Measurements from ENCODE around the gene FAM171A1. TPM values are rescaled to one million over a fixed set of nuclear protein-coding genes. Genes with fewer than 3 reads are reported as not detected.

FAM171A1 gene
- total RNA-seq, 2 experiments from 2014 or later = 11.1 to 11.7 TPM

GRCh38 chr10:15230257-15230656 lies 140.8 kb downstream of the FAM171A1 start:
- H3K9me3 Mint-ChIP-seq = peaks cover 2% of the 10 kb centered on the region
- no peaks in the 10 kb centered on the region for H3K4me1 Mint-ChIP-seq
- CTCF ChIA-PET = interaction anchor here (0.6 kb wide), 1 partner anchor 42 kb away, joined by 3 read pairs; no protein-coding TSS in a partner anchor
- no peak for DNase-seq
- no peak overlapping the region for H3K4me3 Mint-ChIP-seq
- no peaks in the 10 kb centered on the region for H3K27me3 Mint-ChIP-seq
- H3K36me3 Mint-ChIP-seq (ENCODE audit: low read depth) = peaks cover 2% of the 10 kb centered on the region
- H3K27ac Mint-ChIP-seq = no peak overlapping the region
- POLR2A ChIA-PET = no interaction called here

DNA sequence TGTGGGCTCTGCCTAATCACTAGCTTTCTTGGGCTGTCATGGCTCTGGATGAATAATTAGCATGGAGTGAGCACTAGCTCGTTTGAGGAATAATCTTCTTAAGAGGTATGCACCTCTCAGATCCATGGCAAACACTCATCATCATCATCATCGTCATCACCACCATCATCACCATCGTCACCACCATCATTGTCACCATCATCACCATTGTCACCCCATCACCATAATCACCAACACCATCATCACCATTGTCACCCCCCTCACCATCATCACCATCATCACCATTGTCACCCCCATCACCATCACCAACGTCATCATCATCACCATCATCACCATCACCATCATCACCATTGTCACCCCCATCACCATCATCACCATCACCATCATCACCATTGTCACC lies 141.8 kb downstream of the FAM171A1 start:
- Mint-ChIP-seq H3K4me3 (no peak overlapping the region), H3K4me1 (no peaks in the 10 kb centered on the region), H3K36me3 (ENCODE audit: low read depth) (peaks cover 12% of the 10 kb centered on the region), H3K9me3 (peaks cover 9% of the 10 kb centered on the region), H3K27ac (no peak overlapping the region), H3K27me3 (no peaks in the 10 kb centered on the region)
- no peak for DNase-seq
- ChIA-PET POLR2A (no interaction called here), CTCF (interaction anchor here (1.1 kb wide), 1 partner anchor 8 kb away, joined by 3 read pairs; no protein-coding TSS in a partner anchor)

- H3K9me3 Mint-ChIP-seq = peaks cover 10% of the 10 kb centered on the region
- ChIA-PET POLR2A (no interaction called here), CTCF (interaction anchor here (1.1 kb wide), 1 partner anchor 9 kb away, joined by 3 read pairs; no protein-coding TSS in a partner anchor)
- H3K4me1 Mint-ChIP-seq = no peaks in the 10 kb centered on the region
- H3K27ac Mint-ChIP-seq = no peak overlapping the region
- H3K4me3 Mint-ChIP-seq = no peak overlapping the region
- DNase-seq = no peak
- peaks cover 17% of the 10 kb centered on the region for H3K36me3 Mint-ChIP-seq (ENCODE audit: low read depth)
- no peaks in the 10 kb centered on the region for H3K27me3 Mint-ChIP-seq
Observed at GRCh38 chr10:15228426-15228825, 142.7 kb downstream of the FAM171A1 start.

DNA sequence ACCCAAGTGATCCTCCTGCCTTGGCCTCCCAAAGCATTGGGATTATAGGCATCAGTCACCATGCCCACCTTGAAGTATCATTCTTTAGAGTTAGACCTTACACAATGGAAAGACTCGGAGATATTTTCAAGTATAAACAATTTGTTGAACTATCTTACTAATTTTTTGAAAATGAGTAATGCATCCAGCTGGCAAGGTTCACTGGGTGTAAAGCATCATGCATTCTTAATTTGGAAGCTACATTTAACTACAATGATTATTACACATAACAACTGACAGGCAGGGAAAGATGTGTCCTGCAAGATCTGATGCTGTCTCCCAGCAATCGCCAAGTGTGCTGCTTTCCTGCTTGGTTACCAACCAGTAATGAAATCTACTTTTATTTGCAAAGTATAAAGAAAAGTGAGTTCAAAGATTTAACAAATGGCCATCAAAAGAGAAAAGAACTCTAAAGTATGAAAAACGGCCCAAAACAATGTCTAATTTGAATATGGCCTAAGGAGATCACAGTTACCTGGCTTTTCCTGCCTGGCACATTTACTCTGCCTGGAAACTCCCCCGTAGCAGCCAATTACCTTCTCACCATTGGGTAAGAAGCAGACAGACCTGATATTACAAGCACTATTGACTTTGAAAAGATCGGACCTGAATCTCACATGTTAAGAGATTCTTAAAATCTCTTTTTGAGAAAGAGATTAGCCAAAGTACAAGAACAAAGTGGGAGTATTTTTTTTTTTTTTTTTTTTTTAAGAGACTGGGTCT lies 143.3 kb downstream of the FAM171A1 start:
- POLR2A ChIA-PET = no interaction called here
- Mint-ChIP-seq H3K36me3 (ENCODE audit: low read depth) (peaks cover 17% of the 10 kb centered on the region), H3K4me1 (no peaks in the 10 kb centered on the region), H3K27me3 (no peaks in the 10 kb centered on the region), H3K27ac (no peak overlapping the region), H3K4me3 (no peak overlapping the region), H3K9me3 (peaks cover 10% of the 10 kb centered on the region)
- CTCF ChIA-PET = no interaction called here
- DNase-seq = no peak

DNA sequence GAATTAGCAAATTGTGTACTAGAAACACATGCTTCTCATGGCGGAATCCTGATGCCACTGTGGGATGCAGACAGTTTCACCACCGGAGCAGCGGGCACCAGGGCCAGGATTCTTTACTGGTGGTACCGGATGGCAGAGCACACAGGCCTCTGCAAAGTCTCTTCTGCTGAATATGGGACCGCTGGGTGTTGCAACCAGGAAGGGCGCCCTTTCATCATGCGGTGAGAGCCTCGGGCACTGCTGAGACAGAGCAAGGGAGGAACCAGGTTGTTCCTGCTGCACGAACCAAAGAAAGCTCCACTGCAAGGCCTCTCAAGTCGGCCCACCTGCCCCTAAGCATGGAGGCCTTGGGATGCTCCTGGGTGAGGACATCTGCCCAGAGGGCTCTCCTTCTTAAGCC lies 145.6 kb downstream of the FAM171A1 start:
- peaks cover 17% of the 10 kb centered on the region for H3K36me3 Mint-ChIP-seq (ENCODE audit: low read depth)
- H3K9me3 Mint-ChIP-seq = peaks cover 10% of the 10 kb centered on the region
- ChIA-PET CTCF (interaction anchor here (0.6 kb wide), 1 partner anchor 1932 kb away, joined by 3 read pairs; no protein-coding TSS in a partner anchor), POLR2A (no interaction called here)
- no peak overlapping the region for H3K4me3 Mint-ChIP-seq
- H3K4me1 Mint-ChIP-seq = no peaks in the 10 kb centered on the region
- no peak overlapping the region for H3K27ac Mint-ChIP-seq
- no peak for DNase-seq
- no peaks in the 10 kb centered on the region for H3K27me3 Mint-ChIP-seq

DNA sequence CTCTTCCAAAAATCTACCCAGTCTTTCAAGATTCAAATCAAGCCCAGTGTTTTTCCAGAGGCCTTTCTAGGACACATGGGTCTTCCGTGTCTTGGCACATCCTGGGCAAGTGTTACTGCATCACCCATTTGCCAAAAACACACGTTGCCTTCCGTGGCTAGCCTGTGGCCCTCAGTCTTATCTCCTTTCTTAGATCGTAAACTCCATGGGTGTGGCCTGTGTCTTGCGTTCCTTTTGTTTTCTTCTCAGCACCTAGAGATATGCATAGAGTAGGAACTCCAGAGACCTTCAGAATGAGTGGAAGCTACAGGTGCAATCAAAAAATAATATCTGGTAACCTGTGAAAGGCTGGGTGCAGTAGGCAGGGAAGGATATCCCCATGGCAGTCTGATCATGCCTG lies 146.1 kb downstream of the FAM171A1 start:
- Mint-ChIP-seq H3K4me1 (no peaks in the 10 kb centered on the region), H3K36me3 (ENCODE audit: low read depth) (peaks cover 18% of the 10 kb centered on the region), H3K27me3 (no peaks in the 10 kb centered on the region), H3K27ac (no peak overlapping the region), H3K4me3 (no peak overlapping the region), H3K9me3 (peaks cover 10% of the 10 kb centered on the region)
- CTCF ChIA-PET = interaction anchor here (0.6 kb wide), 1 partner anchor 1932 kb away, joined by 3 read pairs; no protein-coding TSS in a partner anchor
- POLR2A ChIA-PET = no interaction called here
- DNase-seq = no peak

DNA sequence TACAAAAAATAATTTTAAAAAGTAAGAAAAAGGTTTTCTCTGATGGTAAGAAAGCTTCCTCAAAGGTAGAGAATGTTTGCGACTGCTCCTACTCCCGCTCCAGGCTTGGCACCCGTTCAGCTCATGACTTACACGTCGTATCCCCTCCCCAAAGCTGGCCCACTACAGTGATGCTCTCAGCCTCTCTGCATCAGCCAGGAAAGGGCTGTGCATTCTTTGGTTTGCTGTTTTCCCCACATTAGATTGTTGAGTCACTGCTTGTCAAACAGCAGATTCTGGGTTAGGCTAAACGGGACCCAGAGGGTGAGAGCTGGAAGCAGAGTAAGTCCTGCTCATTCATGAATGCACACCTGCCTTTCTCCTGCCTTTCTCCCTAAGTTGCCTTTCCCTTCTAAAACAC lies 147.9 kb downstream of the FAM171A1 start:
- Mint-ChIP-seq H3K27ac (no peak overlapping the region), H3K9me3 (peaks cover 8% of the 10 kb centered on the region), H3K4me3 (no peak overlapping the region), H3K36me3 (ENCODE audit: low read depth) (peaks cover 20% of the 10 kb centered on the region), H3K4me1 (no peaks in the 10 kb centered on the region), H3K27me3 (no peaks in the 10 kb centered on the region)
- DNase-seq = no peak
- POLR2A ChIA-PET = no interaction called here
- CTCF ChIA-PET = interaction anchor here (1.1 kb wide), 1 partner anchor 15 kb away, joined by 3 read pairs; no protein-coding TSS in a partner anchor

DNA sequence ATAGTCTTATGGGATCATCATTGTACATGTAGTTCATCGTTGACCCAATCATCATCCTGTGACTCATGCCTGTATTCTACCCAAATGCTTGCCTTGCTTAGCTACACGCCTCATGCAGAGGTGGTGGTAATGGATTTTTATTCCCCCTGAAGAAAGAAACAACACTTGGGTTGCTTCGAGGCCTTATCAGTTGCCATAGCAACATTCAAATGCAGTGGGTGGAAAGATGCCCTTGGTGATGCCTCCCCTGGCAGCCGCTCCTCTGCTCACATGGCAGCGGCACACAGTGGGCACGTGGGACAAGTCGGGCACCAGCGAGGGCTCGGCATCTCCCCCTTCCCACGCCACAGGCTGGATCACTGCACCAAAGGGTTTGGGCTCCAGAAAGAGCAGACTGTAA lies 148.6 kb downstream of the FAM171A1 start:
- ChIA-PET POLR2A (no interaction called here), CTCF (no interaction called here)
- Mint-ChIP-seq H3K4me1 (no peaks in the 10 kb centered on the region), H3K4me3 (no peak overlapping the region), H3K36me3 (ENCODE audit: low read depth) (peaks cover 20% of the 10 kb centered on the region), H3K9me3 (peaks cover 8% of the 10 kb centered on the region), H3K27ac (no peak overlapping the region), H3K27me3 (no peaks in the 10 kb centered on the region)
- DNase-seq = no peak

DNA sequence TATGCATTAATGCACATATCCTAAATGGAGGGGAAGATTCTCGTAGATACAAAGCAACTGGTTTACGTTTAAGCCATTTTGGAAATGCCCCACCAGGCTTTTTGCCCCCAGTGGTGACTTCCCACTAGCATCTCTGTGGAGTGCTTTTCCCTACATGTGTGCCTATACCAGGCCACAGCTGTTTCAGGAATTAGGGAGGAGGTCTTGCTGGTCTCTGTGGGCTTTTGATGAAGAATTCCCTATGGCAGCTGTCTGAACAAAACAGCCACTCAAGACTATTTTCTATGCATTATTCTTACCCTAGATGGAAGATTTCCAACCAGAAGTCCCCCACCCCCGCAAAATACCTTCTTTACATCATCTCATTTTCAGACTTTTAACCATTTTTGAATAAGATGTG lies 150.6 kb downstream of the FAM171A1 start:
- CTCF ChIA-PET = interaction anchor here (0.6 kb wide), 1 partner anchor 696 kb away, joined by 3 read pairs; no protein-coding TSS in a partner anchor
- H3K27me3 Mint-ChIP-seq = no peaks in the 10 kb centered on the region
- no peak overlapping the region for H3K27ac Mint-ChIP-seq
- peaks cover 8% of the 10 kb centered on the region for H3K9me3 Mint-ChIP-seq
- no peak overlapping the region for H3K4me3 Mint-ChIP-seq
- POLR2A ChIA-PET = no interaction called here
- H3K4me1 Mint-ChIP-seq = no peaks in the 10 kb centered on the region
- peaks cover 19% of the 10 kb centered on the region for H3K36me3 Mint-ChIP-seq (ENCODE audit: low read depth)
- no peak for DNase-seq

DNA sequence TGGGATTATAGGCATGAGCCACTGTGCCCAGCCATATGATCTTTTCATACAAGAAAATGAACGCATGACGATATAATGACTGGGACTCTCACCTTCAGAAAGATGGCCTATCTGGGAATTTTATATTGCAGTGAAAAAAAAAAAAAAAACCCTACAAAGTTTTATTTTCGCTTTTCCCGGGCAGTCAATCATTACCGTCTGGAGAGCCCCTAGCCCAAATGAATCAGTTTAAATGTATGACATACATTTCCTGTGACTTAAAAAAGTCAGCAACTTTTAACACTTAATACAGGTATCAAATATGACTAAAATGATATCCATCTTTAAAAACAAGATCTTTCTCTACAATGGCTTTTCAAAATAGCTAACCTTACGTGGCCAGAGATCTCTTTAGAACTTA lies 154.4 kb downstream of the FAM171A1 start:
- POLR2A ChIA-PET = no interaction called here
- Mint-ChIP-seq H3K27me3 (no peaks in the 10 kb centered on the region), H3K9me3 (no peaks in the 10 kb centered on the region), H3K36me3 (ENCODE audit: low read depth) (peaks cover 21% of the 10 kb centered on the region), H3K4me3 (no peak overlapping the region), H3K27ac (no peak overlapping the region), H3K4me1 (peaks cover 2% of the 10 kb centered on the region)
- no peak for DNase-seq
- CTCF ChIA-PET = interaction anchor here (0.7 kb wide), 1 partner anchor 41 kb away, joined by 3 read pairs; no protein-coding TSS in a partner anchor

- Mint-ChIP-seq H3K27me3 (no peaks in the 10 kb centered on the region), H3K27ac (no peak overlapping the region), H3K36me3 (ENCODE audit: low read depth) (peaks cover 24% of the 10 kb centered on the region), H3K9me3 (no peaks in the 10 kb centered on the region), H3K4me1 (peaks cover 25% of the 10 kb centered on the region), H3K4me3 (no peak overlapping the region)
- POLR2A ChIA-PET = no interaction called here
- no peak for DNase-seq
- CTCF ChIA-PET = interaction anchor here (0.7 to 1.1 kb wide), 3 partner anchors 13 to 23 kb away, joined by 3 to 4 read pairs (median 3); no protein-coding TSS in a partner anchor
Observed at GRCh38 chr10:15214237-15214636, 156.9 kb downstream of the FAM171A1 start.

GRCh38 chr10:15213461-15213861 lies 157.6 kb downstream of the FAM171A1 start:
- H3K9me3 Mint-ChIP-seq = no peaks in the 10 kb centered on the region
- H3K4me3 Mint-ChIP-seq = no peak overlapping the region
- POLR2A ChIA-PET = no interaction called here
- no peaks in the 10 kb centered on the region for H3K27me3 Mint-ChIP-seq
- no peak for DNase-seq
- peaks cover 29% of the 10 kb centered on the region for H3K36me3 Mint-ChIP-seq (ENCODE audit: low read depth)
- H3K4me1 Mint-ChIP-seq = peaks cover 33% of the 10 kb centered on the region
- peak overlapping the region; percentile 31 for H3K27ac Mint-ChIP-seq
- CTCF ChIA-PET = interaction anchor here (0.7 to 1.5 kb wide), 4 partner anchors 12 to 46 kb away, joined by 3 to 4 read pairs (median 3); no protein-coding TSS in a partner anchor

DNA sequence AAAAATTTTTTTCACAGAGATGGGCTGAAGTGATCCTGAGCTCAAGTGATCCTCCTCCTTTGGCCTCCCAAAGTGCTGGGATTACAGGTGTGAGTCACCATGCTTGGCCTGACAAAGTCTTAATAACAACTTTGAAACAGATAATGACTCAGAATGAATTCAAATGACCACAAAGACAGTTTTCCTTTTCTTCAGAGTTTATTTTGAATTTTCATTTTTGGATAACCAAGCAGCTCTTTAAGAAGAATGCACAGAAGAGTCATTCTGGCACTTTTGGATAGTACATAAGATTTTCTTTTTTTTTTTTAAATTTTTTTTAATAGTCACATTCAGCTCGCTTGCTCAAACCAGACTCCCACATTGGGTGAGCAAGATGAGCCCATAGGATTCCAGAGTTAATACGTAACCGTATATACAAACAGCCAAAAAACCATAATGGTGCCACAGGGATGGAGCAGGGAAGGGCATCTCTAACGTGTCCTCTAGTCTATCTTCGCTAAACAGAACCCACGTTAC lies 159.6 kb downstream of the FAM171A1 start:
- peaks cover 52% of the 10 kb centered on the region for H3K4me1 Mint-ChIP-seq
- H3K9me3 Mint-ChIP-seq = peaks cover 1% of the 10 kb centered on the region
- no peaks in the 10 kb centered on the region for H3K27me3 Mint-ChIP-seq
- ChIA-PET CTCF (interaction anchor here (0.6 to 1.1 kb wide), 2 partner anchors 35 to 243 kb away, joined by 3 to 4 read pairs; no protein-coding TSS in a partner anchor), POLR2A (no interaction called here)
- DNase-seq = no peak
- peak overlapping the region; percentile 31 for H3K27ac Mint-ChIP-seq
- H3K4me3 Mint-ChIP-seq = no peak overlapping the region
- peaks cover 39% of the 10 kb centered on the region for H3K36me3 Mint-ChIP-seq (ENCODE audit: low read depth)

All from activated CD4-positive, alpha-beta T cell treated with anti-CD3 and anti-CD28 coated beads, Interleukin-2, amount 10 ng/mL, durations not matched to agents 7 days and 5 days (primary cell).